IMR-90 (cell line): ENCODE data around the gene NEK6. TPM values are rescaled to one million over a fixed set of nuclear protein-coding genes. Genes with fewer than 3 reads are reported as not detected.
A peak's percentile ranks its signal among the peaks of the same experiment; 100 is the strongest.

ENCODE experiments used
- ATAC-seq: fragments of 200-7000 bp; cut with Tn5 transposase; 2 replicates; pipeline ENCODE4 v1.9.1; 2020; ENCODE audit warnings: low read depth, mild to moderate bottlenecking, moderate library complexity
- BruUV-seq: library from RNA; stranded (reverse); fragments of 400-500 nt; replicated peaks from 2 replicates; lab custom pipeline; 2021; lab: Mats Ljungman, UMichigan
- CTCF ChIA-PET: fragments of 300-600 bp; formaldehyde crosslinking; extraction: SDS; loops from one replicate; lab custom pipeline; 2021; ENCODE audit warnings: antibody characterized with exemption; lab: Yijun Ruan, JAX
- POLR2A ChIA-PET: fragments of 300-600 bp; sonication (Branson Sonifier 250); formaldehyde crosslinking; loops from one replicate; lab custom pipeline; 2022; ENCODE audit warnings: antibody characterized with exemption; ENCODE audit not compliant: unreplicated experiment; lab: Charles Lee
- DNase-seq: peaks from one replicate; pipeline ENCODE4 v3.0.0; 2013
- H2AFZ ChIP-seq: replicated peaks from 2 replicates; pipeline ENCODE3; 2013; ENCODE audit warnings: low read length, mild to moderate bottlenecking; ENCODE audit not compliant: poor library complexity
- H2AK5ac ChIP-seq: 2 replicates; pipeline ENCODE4 v1.6.1; 2013; ENCODE audit warnings: low read depth, low read length, inconsistent platforms
- H2AK9ac ChIP-seq: replicated peaks from 2 replicates; pipeline ENCODE3; 2013; ENCODE audit warnings: mild to moderate bottlenecking, low read depth, low read length, moderate library complexity; ENCODE audit not compliant: poor library complexity
- H2BK120ac ChIP-seq: 2 replicates; pipeline ENCODE4 v1.6.1; 2013; ENCODE audit warnings: low read depth, low read length, inconsistent platforms
- H2BK15ac ChIP-seq: 3 replicates; pipeline ENCODE4 v1.6.1; 2013; ENCODE audit warnings: low read depth, low read length, inconsistent platforms
- H2BK20ac ChIP-seq: 2 replicates; pipeline ENCODE4 v1.6.1; 2013; ENCODE audit warnings: low read depth, mild to moderate bottlenecking, inconsistent platforms, low read length, moderate library complexity
- H2BK5ac ChIP-seq: 2 replicates; pipeline ENCODE4 v1.6.1; 2013; ENCODE audit warnings: mild to moderate bottlenecking, low read depth, low read length, inconsistent platforms; ENCODE audit not compliant: poor library complexity, severe bottlenecking
- H3K14ac ChIP-seq: replicated peaks from 2 replicates; pipeline ENCODE4 v1.6.1; 2013; ENCODE audit warnings: low read depth, low read length, inconsistent platforms
- H3K18ac ChIP-seq: 2 replicates; pipeline ENCODE4 v1.6.1; 2013; ENCODE audit warnings: low read depth, low read length, control low read depth
- H3K23ac ChIP-seq: 2 replicates; pipeline ENCODE4 v1.6.1; 2013; ENCODE audit warnings: low read depth, low read length, inconsistent platforms
- H3K27ac ChIP-seq: 2 replicates; pipeline ENCODE4 v1.5.1; 2013; ENCODE audit warnings: mild to moderate bottlenecking, control low read depth, low read length; ENCODE audit not compliant: insufficient read depth
- H3K27me3 ChIP-seq: 2 replicates; pipeline ENCODE4 v1.6.1; 2013; ENCODE audit warnings: low read length; ENCODE audit not compliant: control insufficient read depth, insufficient read depth
- H3K36me3 ChIP-seq: 2 replicates; pipeline ENCODE4 v1.6.1; 2013; ENCODE audit warnings: low read length, mixed read lengths; ENCODE audit not compliant: control insufficient read depth, insufficient read depth
- H3K4ac ChIP-seq: 2 replicates; pipeline ENCODE4 v1.6.1; 2013; ENCODE audit warnings: low read depth, low read length, inconsistent platforms
- H3K4me1 ChIP-seq: 2 replicates; pipeline ENCODE4 v1.6.1; 2013; ENCODE audit warnings: low read length, mixed read lengths; ENCODE audit not compliant: control insufficient read depth, insufficient read depth
- H3K4me2 ChIP-seq: 2 replicates; pipeline ENCODE4 v1.6.1; 2013; ENCODE audit warnings: low read depth, mild to moderate bottlenecking, control low read depth, low read length, moderate library complexity
- H3K4me3 ChIP-seq: 2 replicates; pipeline ENCODE4 v1.5.1; 2013; ENCODE audit warnings: low read depth, mild to moderate bottlenecking, control low read depth, low read length, moderate library complexity; ENCODE audit not compliant: insufficient read depth
- H3K56ac ChIP-seq: 2 replicates; pipeline ENCODE4 v1.6.1; 2013; ENCODE audit warnings: low read length, inconsistent platforms; ENCODE audit not compliant: insufficient read depth; ENCODE audit errors: extremely low read depth
- H3K79me1 ChIP-seq, 2 experiments: 2 replicates each; pipeline ENCODE4 v1.6.1; 2013; ENCODE audit warnings: low read length in 2 of 2, inconsistent platforms in 1 of 2, low read depth in 1 of 2
- H3K9ac ChIP-seq: 2 replicates; pipeline ENCODE4 v1.6.1; 2013; ENCODE audit warnings: low read depth, low read length, control low read depth
- H3K9me1 ChIP-seq: 2 replicates; pipeline ENCODE4 v1.6.1; 2013; ENCODE audit warnings: low read length, inconsistent platforms; ENCODE audit not compliant: insufficient read depth
- H3K9me3 ChIP-seq: 2 replicates; pipeline ENCODE4 v1.6.1; 2013; ENCODE audit warnings: low read length; ENCODE audit not compliant: control insufficient read depth, insufficient read depth
- H4K20me1 ChIP-seq: 2 replicates; pipeline ENCODE4 v1.6.1; 2013; ENCODE audit warnings: low read length, inconsistent platforms; ENCODE audit not compliant: insufficient read depth
- H4K5ac ChIP-seq: 2 replicates; pipeline ENCODE4 v1.6.1; 2013; ENCODE audit warnings: mild to moderate bottlenecking, low read depth, low read length, control low read depth
- H4K8ac ChIP-seq, 2 experiments: 2 replicates each; pipeline ENCODE4 v1.6.1; 2013; ENCODE audit warnings: low read depth in 2 of 2, low read length in 2 of 2, control low read depth in 1 of 2, inconsistent platforms in 1 of 2
- H4K91ac ChIP-seq: 2 replicates; pipeline ENCODE4 v1.6.1; 2013; ENCODE audit warnings: low read depth, low read length, inconsistent platforms; ENCODE audit not compliant: insufficient read depth
- BHLHE40 ChIP-seq: fragments of 150-350 bp; IDR thresholded peaks from 2 replicates; pipeline ENCODE4 v1.6.1; 2016; ENCODE audit warnings: mild to moderate bottlenecking, low read depth, low read length
- CEBPB ChIP-seq: IDR thresholded peaks from 2 replicates; pipeline ENCODE4 v1.6.1; 2012; ENCODE audit warnings: low read depth, low read length, improper control_type of control experiment
- CHD1 ChIP-seq: IDR thresholded peaks from 2 replicates; pipeline ENCODE4 v1.6.1; 2012; ENCODE audit warnings: low read depth, low read length, improper control_type of control experiment
- MAFK ChIP-seq: IDR thresholded peaks from 2 replicates; pipeline ENCODE4 v1.6.1; 2012; ENCODE audit warnings: low read depth, low read length, improper control_type of control experiment
- MAZ ChIP-seq: IDR thresholded peaks from 2 replicates; pipeline ENCODE4 v1.6.1; 2012; ENCODE audit warnings: low read depth, mild to moderate bottlenecking, low read length, improper control_type of control experiment, moderate library complexity, borderline replicate concordance
- MXI1 ChIP-seq: IDR thresholded peaks from 2 replicates; pipeline ENCODE4 v1.6.1; 2012; ENCODE audit warnings: low read depth, mild to moderate bottlenecking, low read length, moderate library complexity, borderline replicate concordance
- NFE2L2 ChIP-seq: fragments of 150-350 bp; IDR thresholded peaks from 2 replicates; pipeline ENCODE4 v1.6.1; 2016; ENCODE audit warnings: low read depth, mild to moderate bottlenecking, low read length
- POLR2A ChIP-seq: IDR thresholded peaks from 2 replicates; pipeline ENCODE4 v1.6.1; 2012; ENCODE audit warnings: mild to moderate bottlenecking, low read depth, low read length
- RAD21 ChIP-seq: IDR thresholded peaks from 2 replicates; pipeline ENCODE4 v1.6.1; 2012; ENCODE audit warnings: low read length, improper control_type of control experiment
- RCOR1 ChIP-seq: IDR thresholded peaks from 2 replicates; pipeline ENCODE4 v1.6.1; 2012; ENCODE audit warnings: mild to moderate bottlenecking, low read length, improper control_type of control experiment; ENCODE audit not compliant: insufficient replicate concordance
- RFX5 ChIP-seq: IDR thresholded peaks from 2 replicates; pipeline ENCODE4 v1.8.0; 2012; ENCODE audit warnings: low read depth, mild to moderate bottlenecking, low read length, moderate library complexity
- SMC3 ChIP-seq: fragments of 150-350 bp; IDR thresholded peaks from 2 replicates; pipeline ENCODE4 v1.6.1; 2016; ENCODE audit warnings: low read depth, mild to moderate bottlenecking, antibody characterized with exemption, low read length, moderate library complexity
- USF2 ChIP-seq: fragments of 150-350 bp; IDR thresholded peaks from 2 replicates; pipeline ENCODE4 v1.6.1; 2017; ENCODE audit warnings: mild to moderate bottlenecking, antibody characterized with exemption, low read length, low read depth
- WGBS, 2 experiments: methylation state at CpG; one replicate each; pipeline versions ENCODE4 v1.1.5 to v1.1.7; 2013; ENCODE audit warnings: missing lambda C conversion rate in 2 of 2; ENCODE audit not compliant: insufficient read length in 1 of 2; ENCODE audit errors: extremely low coverage in 2 of 2; 5-methylcytosine and 5-hydroxymethylcytosine counted together
- dilution Hi-C: fragments of 300-500 bp; cut with HindIII; formaldehyde crosslinking; loops from one replicate; pipeline ENCODE4 v1.14.3; 2018; ENCODE audit warnings: low sequenced_read_pairs; ENCODE audit not compliant: unreplicated experiment
- in situ Hi-C: fragments of 300-500 bp; cut with MboI; formaldehyde crosslinking; loops from 3 replicates; pipeline ENCODE4 v1.14.3; 2019; ENCODE audit warnings: low sequenced_read_pairs, inconsistent platforms, mixed read lengths
- intact Hi-C: fragments of 100-400 bp; cut with micrococcal nuclease; formaldehyde crosslinking; loops from 2 replicates; pipeline ENCODE4 v1.10.0; 2022
- polyA plus RNA-seq, 3 experiments: library from polyadenylated mRNA; depleted of rRNA; stranded (reverse); fragments of >200 nt; gene quantifications; 2 replicates each; pipeline ENCODE4 v1.2.3, GENCODE V29; 2012; ENCODE audit warnings: low replicate concordance in 1 of 3
- total RNA-seq: library from RNA; depleted of rRNA; stranded (reverse); fragments of >200 nt; gene quantifications from 2 replicates; pipeline ENCODE4 v1.2.3, GENCODE V29; 2012
- TF ChIP-seq, protein P1 (sequence below): conservative IDR thresholded peaks from 2 replicates; pipeline ENCODE4 v1.5.1; 2012; ENCODE audit warnings: mild to moderate bottlenecking, low read depth, low read length, improper control_type of control experiment
- TF ChIP-seq, protein P2 (sequence below): fragments of 150-350 bp; IDR thresholded peaks from 2 replicates; pipeline ENCODE4 v1.6.1; 2016; ENCODE audit warnings: low read depth, mild to moderate bottlenecking, low read length, moderate library complexity, borderline replicate concordance

The NEK6 gene
- total and polyA plus RNA-seq, 2 of the 4 experiments (the other 2 are of a cell fraction), result 79.9 to 112 TPM

DNA sequence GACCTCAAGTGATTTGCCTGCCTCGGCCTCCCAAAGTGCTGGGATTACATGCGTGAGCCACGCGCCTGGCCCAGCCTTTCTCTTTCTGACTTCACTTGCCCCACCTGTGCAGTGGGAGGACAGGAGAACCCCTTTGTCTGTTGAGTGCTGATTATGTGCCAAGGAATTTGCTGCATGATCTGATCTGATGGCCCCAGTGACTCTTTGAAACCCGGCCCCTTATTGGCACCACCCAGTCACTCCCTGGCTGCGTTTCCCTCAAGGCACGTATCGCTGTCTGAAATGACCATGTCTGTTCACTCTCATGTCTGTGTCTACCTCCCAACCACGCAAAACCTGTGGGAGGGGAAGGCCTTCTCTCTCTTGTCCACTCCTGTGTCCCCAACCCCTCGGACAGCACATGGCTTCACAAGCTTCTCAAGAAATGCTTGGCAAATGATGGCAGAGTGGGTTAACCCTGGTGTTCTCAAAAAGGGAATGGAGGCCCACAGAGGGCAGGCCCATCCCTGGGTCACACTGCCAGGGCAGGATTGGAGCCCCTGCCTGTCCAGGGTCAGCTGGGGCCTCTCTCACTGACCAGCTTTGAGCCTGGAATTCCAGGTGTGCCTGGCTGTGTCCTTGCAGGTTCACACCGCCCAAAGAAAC lies 21.9 kb downstream of the NEK6 start:
- peak overlapping the region; percentile 58 for H2BK20ac ChIP-seq
- H3K36me3 ChIP-seq, result peaks cover 18% of the 10 kb centered on the region
- H3K4me1 ChIP-seq, result peaks cover 63% of the 10 kb centered on the region
- peak overlapping the region; percentile 89 for H3K18ac ChIP-seq
- 17% methylated on average over 1 of the region's 11 CpGs; no CpG with 5 or more reads in 1 of the 2 experiments for WGBS, 2 experiments
- H3K79me1 ChIP-seq, result peaks cover 15 to 91% of the 10 kb centered on the region in 2 experiments; a peak in 3 of 4 replicates
- in situ Hi-C loops (no loop called here), dilution Hi-C loops (no loop called here), intact Hi-C loops (no loop called here)
- peak overlapping the region; percentile 70 for H3K23ac ChIP-seq
- no peak overlapping the region for H3K56ac ChIP-seq
- H2AFZ ChIP-seq, result peak overlapping the region; percentile 58
- H2BK15ac ChIP-seq, result peak overlapping the region; percentile 59; the same call in 2 of the 3 replicates
- peaks cover 58% of the 10 kb centered on the region for H3K9me1 ChIP-seq
- BruUV-seq, result no TSS peak
- H2AK5ac ChIP-seq, result peak overlapping the region; percentile 97
- ChIA-PET POLR2A (no interaction called here), CTCF (no interaction called here)
- H4K8ac ChIP-seq, result peak overlapping the region; percentile 64 to 87
- peak overlapping the region; percentile 73 for H3K14ac ChIP-seq
- H2BK5ac ChIP-seq, result peak overlapping the region; percentile 79
- no peak for ATAC-seq
- H3K4ac ChIP-seq, result peak overlapping the region; percentile 92
- peaks cover 72% of the 10 kb centered on the region for H4K20me1 ChIP-seq
- H3K27me3 ChIP-seq, result no peaks in the 10 kb centered on the region
- peak overlapping the region; percentile 75 for H4K5ac ChIP-seq
- H3K4me3 ChIP-seq, result no peak overlapping the region
- H3K9ac ChIP-seq, result peak overlapping the region; percentile 35
- no peaks in the 10 kb centered on the region for H3K9me3 ChIP-seq
- peak overlapping the region; percentile 90 for H2AK9ac ChIP-seq
- TF ChIP-seq RAD21 (no peak), RCOR1 (no peak), MXI1 (no peak), SMC3 (no peak), RFX5 (no peak), USF2 (no peak), CEBPB (no peak), CHD1 (no peak), MAFK (no peak), MAZ (no peak), POLR2A (no peak), NFE2L2 (no peak), BHLHE40 (no peak)
- TF ChIP-seq, protein P1, sequence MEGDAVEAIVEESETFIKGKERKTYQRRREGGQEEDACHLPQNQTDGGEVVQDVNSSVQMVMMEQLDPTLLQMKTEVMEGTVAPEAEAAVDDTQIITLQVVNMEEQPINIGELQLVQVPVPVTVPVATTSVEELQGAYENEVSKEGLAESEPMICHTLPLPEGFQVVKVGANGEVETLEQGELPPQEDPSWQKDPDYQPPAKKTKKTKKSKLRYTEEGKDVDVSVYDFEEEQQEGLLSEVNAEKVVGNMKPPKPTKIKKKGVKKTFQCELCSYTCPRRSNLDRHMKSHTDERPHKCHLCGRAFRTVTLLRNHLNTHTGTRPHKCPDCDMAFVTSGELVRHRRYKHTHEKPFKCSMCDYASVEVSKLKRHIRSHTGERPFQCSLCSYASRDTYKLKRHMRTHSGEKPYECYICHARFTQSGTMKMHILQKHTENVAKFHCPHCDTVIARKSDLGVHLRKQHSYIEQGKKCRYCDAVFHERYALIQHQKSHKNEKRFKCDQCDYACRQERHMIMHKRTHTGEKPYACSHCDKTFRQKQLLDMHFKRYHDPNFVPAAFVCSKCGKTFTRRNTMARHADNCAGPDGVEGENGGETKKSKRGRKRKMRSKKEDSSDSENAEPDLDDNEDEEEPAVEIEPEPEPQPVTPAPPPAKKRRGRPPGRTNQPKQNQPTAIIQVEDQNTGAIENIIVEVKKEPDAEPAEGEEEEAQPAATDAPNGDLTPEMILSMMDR, result no peak
- TF ChIP-seq, protein P2, sequence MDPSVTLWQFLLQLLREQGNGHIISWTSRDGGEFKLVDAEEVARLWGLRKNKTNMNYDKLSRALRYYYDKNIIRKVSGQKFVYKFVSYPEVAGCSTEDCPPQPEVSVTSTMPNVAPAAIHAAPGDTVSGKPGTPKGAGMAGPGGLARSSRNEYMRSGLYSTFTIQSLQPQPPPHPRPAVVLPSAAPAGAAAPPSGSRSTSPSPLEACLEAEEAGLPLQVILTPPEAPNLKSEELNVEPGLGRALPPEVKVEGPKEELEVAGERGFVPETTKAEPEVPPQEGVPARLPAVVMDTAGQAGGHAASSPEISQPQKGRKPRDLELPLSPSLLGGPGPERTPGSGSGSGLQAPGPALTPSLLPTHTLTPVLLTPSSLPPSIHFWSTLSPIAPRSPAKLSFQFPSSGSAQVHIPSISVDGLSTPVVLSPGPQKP, result no peak
- peak overlapping the region; percentile 86 for H2BK120ac ChIP-seq
- H3K4me2 ChIP-seq, result peak overlapping the region; percentile 19; the same call in 1 of the 2 replicates
- peak overlapping the region; percentile 89 for H4K91ac ChIP-seq
- H3K27ac ChIP-seq, result peak overlapping the region; percentile 85
- no peak for DNase-seq
